Neural progenitor cell (in vitro differentiated cells): ENCODE results near the gene DDX47. TPM values are rescaled to one million over a fixed set of nuclear protein-coding genes. Genes with fewer than 3 reads are reported as not detected.
"Not testable (repeated sequence)": the region's sequence is repeated elsewhere in the genome, so short reads cannot be mapped to it uniquely, and the experiment has no call there.

Source experiments
- DNase-seq: peaks from one replicate; pipeline ENCODE4 v3.0.0-alpha.2; 2016; ENCODE audit warnings: low spot score
- H2AFZ ChIP-seq: fragments of 200-600 bp; sonication (generic); replicated peaks from 2 replicates; pipeline ENCODE4 v1.6.1; 2016; ENCODE audit warnings: antibody characterized with exemption
- H3F3A ChIP-seq: fragments of 200-600 bp; sonication (generic); 2 replicates; pipeline ENCODE4 v1.6.1; 2016; ENCODE audit warnings: antibody characterized with exemption, low read depth
- H3K27ac ChIP-seq: fragments of 200-600 bp; sonication (generic); 2 replicates; pipeline ENCODE4 v1.5.1; 2016; ENCODE audit warnings: mild to moderate bottlenecking
- H3K27me3 ChIP-seq: fragments of 200-600 bp; sonication (generic); 2 replicates; pipeline ENCODE4 v1.6.1; 2016; ENCODE audit warnings: mild to moderate bottlenecking, moderate library complexity
- H3K36me3 ChIP-seq: fragments of 200-600 bp; sonication (generic); 2 replicates; pipeline ENCODE4 v1.5.1; 2016
- H3K4me1 ChIP-seq: fragments of 200-600 bp; sonication (generic); 2 replicates; pipeline ENCODE4 v1.6.1; 2016; ENCODE audit warnings: mixed run types
- H3K4me2 ChIP-seq: fragments of 200-600 bp; sonication (generic); 2 replicates; pipeline ENCODE4 v1.6.1; 2016
- H3K4me3 ChIP-seq: fragments of 200-600 bp; sonication (generic); 2 replicates; pipeline ENCODE4 v1.5.1; 2016
- H3K79me2 ChIP-seq: fragments of 200-600 bp; sonication (generic); 2 replicates; pipeline ENCODE4 v1.6.1; 2016; ENCODE audit warnings: low read depth
- H3K9ac ChIP-seq: fragments of 200-600 bp; sonication (generic); 2 replicates; pipeline ENCODE4 v1.6.1; 2016
- H3K9me3 ChIP-seq: fragments of 200-600 bp; sonication (generic); 2 replicates; pipeline ENCODE4 v1.5.1; 2016; ENCODE audit warnings: low read depth
- H4K20me1 ChIP-seq: fragments of 200-600 bp; sonication (generic); 2 replicates; pipeline ENCODE4 v1.6.1; 2016; ENCODE audit warnings: low read depth
- H3K27ac Mint-ChIP-seq: 3 replicates; pipeline ENCODE4 v1.8.0; 2021; ENCODE audit warnings: mixed read lengths
- H3K27me3 Mint-ChIP-seq: 2 replicates; pipeline ENCODE4 v1.8.0; 2022; ENCODE audit warnings: low read depth, mild to moderate bottlenecking, inconsistent platforms, moderate library complexity, mixed read lengths; ENCODE audit not compliant: insufficient read depth
- H3K36me3 Mint-ChIP-seq: 3 replicates; pipeline ENCODE4 v1.8.0; 2021; ENCODE audit warnings: mixed read lengths
- H3K4me1 Mint-ChIP-seq: 3 replicates; pipeline ENCODE4 v1.8.0; 2021; ENCODE audit warnings: mixed read lengths
- H3K4me3 Mint-ChIP-seq: 3 replicates; pipeline ENCODE4 v1.8.0; 2021; ENCODE audit warnings: mild to moderate bottlenecking, moderate library complexity, mixed read lengths
- H3K9me3 Mint-ChIP-seq: 3 replicates; pipeline ENCODE4 v1.8.0; 2020; ENCODE audit warnings: mixed read lengths
- CTCF ChIP-seq: fragments of 200-600 bp; sonication (generic); IDR thresholded peaks from 2 replicates; pipeline ENCODE4 v1.5.1; 2017; ENCODE audit warnings: antibody characterized with exemption, mild to moderate bottlenecking
- EZH2 ChIP-seq: fragments of 200-600 bp; sonication (generic); IDR thresholded peaks from 2 replicates; pipeline ENCODE4 v1.6.1; 2017; ENCODE audit warnings: antibody characterized with exemption, mild to moderate bottlenecking, moderate library complexity
- EZH2phosphoT487 ChIP-seq: fragments of 200-600 bp; sonication (generic); IDR thresholded peaks from 2 replicates; pipeline ENCODE4 v1.6.1; 2017; ENCODE audit warnings: antibody characterized with exemption
- total RNA-seq: library from RNA; depleted of rRNA; stranded (reverse); fragments of >200 nt; gene quantifications from 2 replicates; pipeline ENCODE4 v1.2.3, GENCODE V29; 2015; ENCODE audit warnings: low replicate concordance

DDX47 gene
- total RNA-seq, 1 donor from 2014 or later, result 107 TPM

GRCh38 chr12:12872139-12872933 is 59.2 kb downstream of the DDX47 start:
- Histone ChIP-seq H3K27ac (no peak overlapping the region), H3K27me3 (no peaks in the 10 kb centered on the region), H3K4me3 (no peak overlapping the region), H3K9ac (no peak overlapping the region), H3K9me3 (no peaks in the 10 kb centered on the region), H3K4me2 (no peak overlapping the region), H2AFZ (no peak overlapping the region), H3K79me2 (no peaks in the 10 kb centered on the region), H3K4me1 (no peaks in the 10 kb centered on the region), H4K20me1 (no peaks in the 10 kb centered on the region), H3K36me3 (no peaks in the 10 kb centered on the region), H3F3A (no peaks in the 10 kb centered on the region)
- no peaks in the 10 kb centered on the region for H3K9me3 Mint-ChIP-seq
- H3K36me3 Mint-ChIP-seq, result peaks cover 3% of the 10 kb centered on the region
- H3K27ac Mint-ChIP-seq, result no peak overlapping the region
- peaks cover under 1% of the 10 kb centered on the region for H3K27me3 Mint-ChIP-seq
- DNase-seq, result no peak
- H3K4me3 Mint-ChIP-seq, result no peak overlapping the region
- H3K4me1 Mint-ChIP-seq, result peaks cover 21% of the 10 kb centered on the region
- TF ChIP-seq EZH2phosphoT487 (no peak), CTCF (no peak)

GRCh38 chr12:12872934-12873275 is 59.8 kb downstream of the DDX47 start:
- Histone ChIP-seq H3K9ac (no peak overlapping the region), H3K4me2 (no peak overlapping the region)

GRCh38 chr12:12874029-12874428 is 60.9 kb downstream of the DDX47 start:
- Histone ChIP-seq H3K9me3 (no peaks in the 10 kb centered on the region), H2AFZ (no peak overlapping the region), H4K20me1 (no peaks in the 10 kb centered on the region), H3K4me1 (no peaks in the 10 kb centered on the region), H3K9ac (no peak overlapping the region), H3K4me2 (no peak overlapping the region), H3K27ac (no peak overlapping the region), H3F3A (no peaks in the 10 kb centered on the region), H3K36me3 (no peaks in the 10 kb centered on the region), H3K27me3 (no peaks in the 10 kb centered on the region), H3K4me3 (no peak overlapping the region), H3K79me2 (no peaks in the 10 kb centered on the region)
- Mint-ChIP-seq H3K36me3 (peaks cover 3% of the 10 kb centered on the region), H3K4me3 (no peak overlapping the region), H3K9me3 (no peaks in the 10 kb centered on the region), H3K4me1 (peaks cover 24% of the 10 kb centered on the region), H3K27me3 (peaks cover 2% of the 10 kb centered on the region), H3K27ac (no peak overlapping the region)
- DNase-seq, result no peak
- TF ChIP-seq EZH2 (no peak), EZH2phosphoT487 (no peak)

More at GRCh38 chr12:12872934-12873275, 59.8 kb downstream of the DDX47 start:
- H3K4me1 Mint-ChIP-seq, result peaks cover 24% of the 10 kb centered on the region
- H3K9me3 Mint-ChIP-seq, result no peaks in the 10 kb centered on the region
- DNase-seq, result no peak
- Histone ChIP-seq H3K27ac (no peak overlapping the region), H3K9me3 (no peaks in the 10 kb centered on the region), H3F3A (no peaks in the 10 kb centered on the region), H2AFZ (no peak overlapping the region), H3K4me3 (no peak overlapping the region), H3K79me2 (no peaks in the 10 kb centered on the region), H3K36me3 (no peaks in the 10 kb centered on the region), H4K20me1 (no peaks in the 10 kb centered on the region), H3K27me3 (no peaks in the 10 kb centered on the region), H3K4me1 (no peaks in the 10 kb centered on the region)
- peaks cover 2% of the 10 kb centered on the region for H3K27me3 Mint-ChIP-seq
- H3K27ac Mint-ChIP-seq, result no peak overlapping the region
- peaks cover 3% of the 10 kb centered on the region for H3K36me3 Mint-ChIP-seq
- no peak overlapping the region for H3K4me3 Mint-ChIP-seq
- TF ChIP-seq EZH2 (no peak), CTCF (no peak), EZH2phosphoT487 (no peak)

GRCh38 chr12:12875301-12875700 is 62.2 kb downstream of the DDX47 start:
- H3K4me1 Mint-ChIP-seq, result peaks cover 24% of the 10 kb centered on the region

More at GRCh38 chr12:12875301-12875700, 62.2 kb downstream of the DDX47 start:
- not testable (repeated sequence) for H3F3A ChIP-seq, DNase-seq, H3K4me3 Mint-ChIP-seq, H4K20me1 ChIP-seq, H3K36me3 Mint-ChIP-seq, H3K9ac ChIP-seq, H3K4me3 ChIP-seq, H3K27ac Mint-ChIP-seq, H3K4me1 ChIP-seq, H3K9me3 Mint-ChIP-seq, H2AFZ ChIP-seq, H3K4me2 ChIP-seq, H3K36me3 ChIP-seq, H3K79me2 ChIP-seq, H3K27ac ChIP-seq, H3K27me3 Mint-ChIP-seq, H3K9me3 ChIP-seq, H3K27me3 ChIP-seq
